ENCODE data around the gene AP3M1.

The AP3M1 gene

DNA sequence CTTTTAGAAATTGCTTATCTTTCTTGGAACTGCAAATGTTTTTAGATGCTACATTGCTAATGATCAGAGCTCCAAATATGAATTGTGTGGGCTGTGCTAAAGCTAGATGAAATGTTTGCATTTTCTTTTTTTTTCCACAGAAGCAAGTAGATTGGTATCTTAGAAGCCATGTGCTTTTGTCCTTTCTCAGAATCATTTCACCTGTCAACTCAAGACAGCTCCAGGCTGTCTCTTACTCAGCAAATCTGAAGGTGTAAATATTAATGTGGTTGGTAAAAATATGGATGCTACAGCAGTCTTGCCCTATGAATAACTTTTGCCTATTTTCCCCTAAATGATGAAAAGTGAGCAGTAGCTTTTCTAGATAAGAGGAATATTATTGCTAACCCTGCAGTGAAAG lies 41.2 kb downstream of the AP3M1 start:
- H3K9ac ChIP-seq (ENCODE audit: low read depth, low read length) = no peak overlapping the region

DNA sequence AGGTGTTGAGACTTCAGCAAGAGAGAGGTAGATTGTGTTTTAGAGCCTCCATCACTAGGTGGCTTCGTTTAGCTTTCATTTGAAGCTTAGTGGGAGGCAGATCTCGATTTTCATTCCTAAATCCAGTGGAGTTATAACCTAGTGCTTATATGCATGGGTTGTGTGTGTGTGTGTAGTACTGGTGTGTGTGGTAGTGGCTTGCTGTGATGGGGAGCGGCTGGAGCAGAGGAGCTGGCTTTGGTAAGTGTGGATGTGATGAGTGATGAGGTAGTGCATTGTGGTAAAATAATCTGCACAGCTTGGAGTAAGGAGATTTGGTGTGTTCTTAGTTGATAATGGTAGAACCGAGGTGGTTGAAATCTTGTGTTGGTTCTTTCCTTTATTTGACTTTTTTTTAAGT lies 43.2 kb downstream of the AP3M1 start:
- Histone ChIP-seq H3K9me3 (replicated peaks; ENCODE audit: low read length) (no peaks in the 10 kb centered on the region), H3K27me3 (ENCODE audit: control insufficient read depth, insufficient read depth, low read length) (no peaks in the 10 kb centered on the region), H3K9ac (ENCODE audit: low read depth, low read length) (no peak overlapping the region), H3K4me3 (ENCODE audit: low read length) (no peak overlapping the region), H3K4me1 (ENCODE audit: control insufficient read depth, insufficient read depth, low read length) (no peaks in the 10 kb centered on the region), H3K4me2 (ENCODE audit: low read length) (no peak overlapping the region), H3K36me3 (ENCODE audit: insufficient read depth, low read length) (peaks cover 93% of the 10 kb centered on the region)

More for the DNA sequence above, 41.2 kb downstream of the AP3M1 start:
- Histone ChIP-seq H3K9me3 (replicated peaks; ENCODE audit: low read length) (no peaks in the 10 kb centered on the region), H3K36me3 (ENCODE audit: insufficient read depth, low read length) (peaks cover 95% of the 10 kb centered on the region), H3K27me3 (ENCODE audit: control insufficient read depth, insufficient read depth, low read length) (no peaks in the 10 kb centered on the region), H3K4me3 (ENCODE audit: low read length) (no peak overlapping the region), H3K4me1 (ENCODE audit: control insufficient read depth, insufficient read depth, low read length) (no peaks in the 10 kb centered on the region), H3K4me2 (ENCODE audit: low read length) (no peak overlapping the region)

- H3K4me1 ChIP-seq (ENCODE audit: control insufficient read depth, insufficient read depth, low read length) = no peaks in the 10 kb centered on the region
- H3K27me3 ChIP-seq (ENCODE audit: control insufficient read depth, insufficient read depth, low read length) = no peaks in the 10 kb centered on the region
- no peaks in the 10 kb centered on the region for H3K9me3 ChIP-seq (replicated peaks; ENCODE audit: low read length)
- H3K36me3 ChIP-seq (ENCODE audit: insufficient read depth, low read length) = peaks cover 88% of the 10 kb centered on the region
- H3K9ac ChIP-seq (ENCODE audit: low read depth, low read length) = no peak overlapping the region
- H3K4me3 ChIP-seq (ENCODE audit: low read length) = no peak overlapping the region
- H3K4me2 ChIP-seq (ENCODE audit: low read length) = no peak overlapping the region
These were observed 45.6 kb downstream of the AP3M1 start for GRCh38 chr10:74104996-74105395.

DNA sequence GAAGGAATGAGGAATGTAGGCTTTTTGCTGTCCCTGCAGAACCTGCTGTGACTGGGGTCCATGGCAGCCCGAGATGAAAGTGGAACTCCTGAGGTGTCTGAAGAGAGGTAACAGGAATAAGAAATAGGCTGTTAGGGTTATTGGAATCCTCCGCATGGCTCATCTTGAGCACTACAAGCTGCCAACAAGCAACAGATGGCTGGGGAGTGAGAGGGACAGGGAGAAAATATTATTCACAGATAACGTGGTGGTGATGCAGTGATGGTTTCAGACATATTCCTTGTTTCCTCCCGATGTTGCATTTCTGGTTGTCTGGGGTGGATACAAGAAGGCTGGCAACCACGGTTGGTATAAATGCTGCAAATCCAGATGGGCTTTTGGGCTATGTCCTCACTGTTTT lies 46.1 kb downstream of the AP3M1 start:
- H3K36me3 ChIP-seq (ENCODE audit: insufficient read depth, low read length) = peaks cover 88% of the 10 kb centered on the region
- H3K27me3 ChIP-seq (ENCODE audit: control insufficient read depth, insufficient read depth, low read length) = no peaks in the 10 kb centered on the region
- no peak overlapping the region for H3K4me3 ChIP-seq (ENCODE audit: low read length)
- H3K4me1 ChIP-seq (ENCODE audit: control insufficient read depth, insufficient read depth, low read length) = no peaks in the 10 kb centered on the region
- no peaks in the 10 kb centered on the region for H3K9me3 ChIP-seq (replicated peaks; ENCODE audit: low read length)
- no peak overlapping the region for H3K4me2 ChIP-seq (ENCODE audit: low read length)
- no peak overlapping the region for H3K9ac ChIP-seq (ENCODE audit: low read depth, low read length)

DNA sequence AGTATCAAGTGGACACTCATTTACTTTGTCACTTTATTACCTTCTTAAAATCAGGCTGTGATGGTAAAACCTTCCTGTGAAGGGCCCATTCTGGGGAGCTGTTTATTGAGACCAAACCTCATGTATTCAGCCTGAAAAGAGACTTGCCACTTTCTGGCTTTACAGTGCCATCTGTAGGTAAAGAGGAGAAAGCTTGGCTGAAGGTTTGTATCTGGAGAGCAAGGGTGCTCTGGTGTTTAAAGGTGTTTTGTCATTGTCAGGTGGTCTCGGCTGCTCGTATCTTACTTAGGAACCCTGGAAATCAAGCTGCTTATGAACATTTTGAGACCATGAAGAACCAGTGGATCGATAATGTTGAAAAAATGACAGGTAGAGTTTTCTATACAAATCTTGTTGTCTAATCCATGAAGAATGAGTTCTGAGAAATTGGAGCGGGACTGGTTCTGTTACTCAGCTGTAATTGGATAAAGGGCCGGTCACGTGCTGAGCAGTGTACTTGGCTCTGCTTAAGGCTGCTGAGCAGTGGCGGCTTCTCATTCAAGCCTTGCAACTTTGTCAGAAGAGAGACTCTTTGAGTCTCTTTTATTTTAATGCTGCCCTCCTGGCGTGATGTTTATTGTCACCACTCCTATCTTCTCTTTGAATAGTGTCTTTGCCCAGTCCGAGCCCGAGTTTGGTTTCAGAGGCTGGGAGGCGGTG lies 46.9 kb downstream of the AP3M1 start:
- Histone ChIP-seq H3K36me3 (ENCODE audit: insufficient read depth, low read length) (peaks cover 88% of the 10 kb centered on the region), H3K9ac (ENCODE audit: low read depth, low read length) (no peak overlapping the region), H3K27me3 (ENCODE audit: control insufficient read depth, insufficient read depth, low read length) (no peaks in the 10 kb centered on the region), H3K4me1 (ENCODE audit: control insufficient read depth, insufficient read depth, low read length) (no peaks in the 10 kb centered on the region), H3K9me3 (replicated peaks; ENCODE audit: low read length) (no peaks in the 10 kb centered on the region), H3K4me2 (ENCODE audit: low read length) (no peak overlapping the region), H3K4me3 (ENCODE audit: low read length) (no peak overlapping the region)

DNA sequence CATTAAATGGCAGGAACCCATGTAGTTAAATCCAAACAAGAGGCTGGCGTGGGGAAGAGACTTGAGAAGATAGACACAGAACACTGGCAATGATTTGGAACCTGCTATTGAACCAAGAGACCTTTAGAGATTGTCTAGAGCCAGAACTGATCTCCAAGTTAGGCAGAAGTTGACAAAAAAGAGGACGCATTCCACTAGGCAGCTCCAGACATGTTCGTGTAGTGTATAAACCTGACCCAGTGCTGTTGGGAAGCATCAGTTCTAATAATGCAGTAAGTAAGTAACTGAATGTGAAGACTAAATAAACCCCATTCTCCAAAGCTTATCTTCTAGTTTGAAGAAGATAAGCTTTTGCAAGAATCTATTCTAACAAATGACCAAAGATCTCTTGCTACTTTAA lies 50.8 kb downstream of the AP3M1 start:
- Histone ChIP-seq H3K4me1 (ENCODE audit: control insufficient read depth, insufficient read depth, low read length) (no peaks in the 10 kb centered on the region), H3K9me3 (replicated peaks; ENCODE audit: low read length) (no peaks in the 10 kb centered on the region), H3K4me3 (ENCODE audit: low read length) (no peak overlapping the region), H3K27me3 (ENCODE audit: control insufficient read depth, insufficient read depth, low read length) (no peaks in the 10 kb centered on the region), H3K4me2 (ENCODE audit: low read length) (no peak overlapping the region), H3K36me3 (ENCODE audit: insufficient read depth, low read length) (peaks cover 92% of the 10 kb centered on the region), H3K9ac (ENCODE audit: low read depth, low read length) (no peak overlapping the region)

DNA sequence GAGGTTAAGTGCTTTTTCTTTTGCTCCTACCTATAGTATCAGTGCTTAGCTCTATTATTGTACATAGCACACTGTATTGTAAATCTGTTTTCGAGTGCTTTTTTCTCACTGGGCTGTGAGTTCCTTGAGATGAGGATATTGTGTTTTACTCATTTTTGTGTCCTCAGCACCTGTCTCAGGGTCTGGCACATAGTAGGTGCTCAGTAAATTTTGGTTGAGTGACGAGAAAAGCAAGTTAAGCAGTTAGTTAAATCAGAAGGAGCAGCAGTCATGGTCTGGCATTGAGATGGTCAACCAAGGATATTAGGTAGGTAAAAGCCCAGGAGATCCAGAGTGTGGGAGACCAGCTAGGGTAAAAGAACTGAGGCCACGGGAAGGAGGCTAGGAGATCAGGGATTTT lies 51.2 kb downstream of the AP3M1 start:
- no peak overlapping the region for H3K4me3 ChIP-seq (ENCODE audit: low read length)
- no peak overlapping the region for H3K4me2 ChIP-seq (ENCODE audit: low read length)
- H3K36me3 ChIP-seq (ENCODE audit: insufficient read depth, low read length) = peaks cover 92% of the 10 kb centered on the region
- H3K27me3 ChIP-seq (ENCODE audit: control insufficient read depth, insufficient read depth, low read length) = no peaks in the 10 kb centered on the region
- no peak overlapping the region for H3K9ac ChIP-seq (ENCODE audit: low read depth, low read length)
- no peaks in the 10 kb centered on the region for H3K9me3 ChIP-seq (replicated peaks; ENCODE audit: low read length)
- H3K4me1 ChIP-seq (ENCODE audit: control insufficient read depth, insufficient read depth, low read length) = no peaks in the 10 kb centered on the region

DNA sequence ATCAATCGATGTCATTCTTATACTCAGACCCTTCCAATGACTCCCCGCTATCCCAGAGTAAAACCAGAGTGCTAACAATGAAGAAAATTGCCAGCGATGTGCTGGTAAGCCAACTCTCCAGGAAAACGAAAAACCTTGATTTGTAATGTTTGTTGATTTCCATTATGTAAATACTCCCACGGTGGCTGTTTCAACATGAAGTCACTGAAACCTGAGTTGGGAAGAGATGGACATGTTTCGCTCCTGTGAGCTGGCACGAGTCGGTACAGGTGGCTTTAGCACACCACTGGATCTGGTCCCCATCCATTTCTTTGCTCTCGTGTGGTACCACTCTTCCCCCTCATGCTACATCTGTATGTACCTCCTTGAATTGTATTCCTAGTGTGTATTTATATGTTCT lies 52.9 kb downstream of the AP3M1 start:
- Histone ChIP-seq H3K9ac (ENCODE audit: low read depth, low read length) (no peak overlapping the region), H3K27me3 (ENCODE audit: control insufficient read depth, insufficient read depth, low read length) (no peaks in the 10 kb centered on the region), H3K9me3 (replicated peaks; ENCODE audit: low read length) (no peaks in the 10 kb centered on the region)

DNA sequence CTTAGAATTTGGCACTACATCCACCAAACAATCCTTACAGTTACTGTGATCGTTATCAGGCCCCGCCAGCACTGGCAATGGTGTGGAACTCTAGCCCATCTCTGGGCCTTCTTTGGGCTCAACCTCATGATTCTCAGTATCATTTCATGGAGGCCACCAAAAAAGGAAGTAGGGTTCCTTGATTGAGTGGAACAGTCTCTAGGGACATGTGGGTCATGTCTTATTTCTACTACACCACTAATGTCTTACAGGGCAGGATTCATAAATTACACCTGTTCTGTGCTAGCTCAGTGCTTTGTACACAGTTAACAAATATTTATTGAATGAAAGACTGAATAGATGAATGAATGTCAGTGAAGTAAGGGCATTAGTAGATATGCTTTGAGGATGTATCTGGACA lies 53.9 kb downstream of the AP3M1 start:
- no peak overlapping the region for H3K9ac ChIP-seq (ENCODE audit: low read depth, low read length)
- no peaks in the 10 kb centered on the region for H3K27me3 ChIP-seq (ENCODE audit: control insufficient read depth, insufficient read depth, low read length)
- no peak overlapping the region for H3K4me2 ChIP-seq (ENCODE audit: low read length)
- no peaks in the 10 kb centered on the region for H3K4me1 ChIP-seq (ENCODE audit: control insufficient read depth, insufficient read depth, low read length)
- peaks cover 93% of the 10 kb centered on the region for H3K36me3 ChIP-seq (ENCODE audit: insufficient read depth, low read length)
- no peak overlapping the region for H3K4me3 ChIP-seq (ENCODE audit: low read length)
- no peaks in the 10 kb centered on the region for H3K9me3 ChIP-seq (replicated peaks; ENCODE audit: low read length)

More for the DNA sequence above, 52.9 kb downstream of the AP3M1 start:
- H3K4me3 ChIP-seq (ENCODE audit: low read length) = no peak overlapping the region
- H3K36me3 ChIP-seq (ENCODE audit: insufficient read depth, low read length) = peaks cover 93% of the 10 kb centered on the region
- H3K4me1 ChIP-seq (ENCODE audit: control insufficient read depth, insufficient read depth, low read length) = no peaks in the 10 kb centered on the region
- no peak overlapping the region for H3K4me2 ChIP-seq (ENCODE audit: low read length)

DNA sequence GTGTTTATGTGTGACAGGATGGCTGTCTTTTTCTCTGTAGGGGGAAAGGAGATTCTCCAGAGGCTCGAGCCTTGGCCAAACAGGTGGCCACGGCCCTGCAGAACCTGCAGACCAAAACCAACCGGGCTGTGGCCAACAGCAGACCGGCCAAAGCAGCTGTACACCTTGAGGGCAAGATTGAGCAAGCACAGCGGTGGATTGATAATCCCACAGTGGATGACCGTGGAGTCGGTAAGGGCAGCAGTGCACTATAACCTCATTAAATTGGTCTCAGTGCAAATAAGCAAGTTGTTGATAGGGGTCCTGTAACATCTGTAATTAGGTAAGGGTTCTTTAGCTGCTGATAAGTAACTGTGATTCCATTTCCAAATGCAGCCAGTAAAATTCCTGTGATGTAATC lies 56.4 kb downstream of the AP3M1 start:
- Histone ChIP-seq H3K4me1 (ENCODE audit: control insufficient read depth, insufficient read depth, low read length) (no peaks in the 10 kb centered on the region), H3K9me3 (replicated peaks; ENCODE audit: low read length) (no peaks in the 10 kb centered on the region), H3K9ac (ENCODE audit: low read depth, low read length) (no peak overlapping the region), H3K4me2 (ENCODE audit: low read length) (no peak overlapping the region), H3K4me3 (ENCODE audit: low read length) (no peak overlapping the region), H3K27me3 (ENCODE audit: control insufficient read depth, insufficient read depth, low read length) (no peaks in the 10 kb centered on the region), H3K36me3 (ENCODE audit: insufficient read depth, low read length) (peaks cover 94% of the 10 kb centered on the region)

GRCh38 chr10:74093530-74094164 lies 57.0 kb downstream of the AP3M1 start:
- Histone ChIP-seq H3K27me3 (ENCODE audit: control insufficient read depth, insufficient read depth, low read length) (no peaks in the 10 kb centered on the region), H3K4me2 (ENCODE audit: low read length) (no peak overlapping the region), H3K4me1 (ENCODE audit: control insufficient read depth, insufficient read depth, low read length) (no peaks in the 10 kb centered on the region), H3K9ac (ENCODE audit: low read depth, low read length) (no peak overlapping the region), H3K9me3 (replicated peaks; ENCODE audit: low read length) (no peaks in the 10 kb centered on the region), H3K36me3 (ENCODE audit: insufficient read depth, low read length) (peaks cover 94% of the 10 kb centered on the region), H3K4me3 (ENCODE audit: low read length) (no peak overlapping the region)

DNA sequence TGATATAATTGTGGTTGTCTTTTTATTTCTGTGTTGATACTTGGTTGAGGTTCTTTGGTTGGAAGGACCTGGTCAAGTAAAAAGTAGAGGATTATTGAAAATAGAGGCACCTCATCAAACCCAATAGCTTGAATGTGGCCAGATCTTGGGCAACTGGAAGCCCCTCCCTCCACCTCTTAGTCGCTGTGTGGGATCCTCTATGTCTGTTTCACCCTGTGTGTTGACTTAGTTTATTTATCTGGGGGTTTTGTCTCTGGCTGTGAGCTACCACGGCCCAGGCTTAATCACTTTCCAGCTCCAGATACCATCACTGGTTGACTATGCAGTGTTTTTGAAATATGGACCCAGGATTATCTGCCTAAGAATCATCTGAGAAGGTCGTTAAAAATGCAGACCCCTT lies 58.3 kb downstream of the AP3M1 start:
- H3K4me3 ChIP-seq (ENCODE audit: low read length) = no peak overlapping the region
- no peaks in the 10 kb centered on the region for H3K4me1 ChIP-seq (ENCODE audit: control insufficient read depth, insufficient read depth, low read length)
- peaks cover 93% of the 10 kb centered on the region for H3K36me3 ChIP-seq (ENCODE audit: insufficient read depth, low read length)

More for the DNA sequence above, 58.3 kb downstream of the AP3M1 start:
- Histone ChIP-seq H3K9ac (ENCODE audit: low read depth, low read length) (no peak overlapping the region), H3K4me2 (ENCODE audit: low read length) (no peak overlapping the region), H3K27me3 (ENCODE audit: control insufficient read depth, insufficient read depth, low read length) (no peaks in the 10 kb centered on the region), H3K9me3 (replicated peaks; ENCODE audit: low read length) (no peaks in the 10 kb centered on the region)

Measured in skeletal muscle satellite cell (primary cell).